A549 treated with DMSO at 1 μM for 4 hours (cell line): ENCODE data around the gene WWP2. TPM values are rescaled to one million over a fixed set of nuclear protein-coding genes. Genes with fewer than 3 reads are reported as not detected.

Source experiments
- total RNA-seq: library from RNA; stranded (reverse); fragments of 200-300 nt; extraction: Qiagen RNA extraction; gene quantifications from 5 replicates; pipeline ENCODE4 v1.2.3, GENCODE V29; 2022; ENCODE audit warnings: low read depth

WWP2 gene
- total RNA-seq: 21.8 to 23.5 TPM (median 22.8 TPM) in 5 replicates

DNA sequence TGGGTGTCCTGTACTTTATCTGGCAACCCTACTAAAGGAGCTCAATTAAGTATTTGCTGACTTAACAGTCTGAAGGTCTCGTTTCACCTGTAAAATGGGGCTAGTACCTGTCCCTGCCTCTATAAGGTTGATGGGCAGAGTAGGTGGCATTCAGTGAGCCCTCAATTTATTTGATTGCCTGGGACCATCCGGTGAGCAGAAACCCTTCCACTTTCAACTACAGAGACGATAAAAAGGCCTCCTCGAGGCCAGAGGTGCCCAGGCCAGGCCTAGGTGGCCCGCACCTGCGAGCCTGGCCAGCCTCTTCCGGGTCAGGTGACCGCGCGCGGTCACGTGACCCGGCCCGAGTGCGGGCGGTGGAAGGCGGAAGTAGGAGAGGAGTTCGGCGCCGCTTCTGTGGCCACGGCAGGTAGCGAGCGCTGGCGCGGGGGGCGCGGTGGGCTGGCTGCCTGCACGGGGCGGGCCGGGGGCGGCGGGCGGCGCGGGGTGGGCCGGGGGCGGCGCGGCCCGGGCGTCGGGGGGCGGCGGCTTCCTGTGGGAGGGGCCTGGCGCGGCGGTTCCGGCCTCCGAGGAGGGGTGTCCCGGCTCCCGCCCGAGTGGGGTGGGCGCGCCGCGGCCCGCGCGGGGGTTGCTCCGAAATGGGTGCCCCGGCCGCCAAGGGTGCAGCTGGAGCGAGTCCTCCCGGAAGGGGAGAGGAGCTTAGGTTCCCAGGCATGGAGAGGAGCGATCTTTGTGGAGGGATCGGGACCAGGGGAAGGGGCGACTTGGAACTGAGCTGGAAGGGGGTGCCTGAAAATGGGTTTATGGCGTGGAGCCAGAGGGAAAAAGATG, at the start of gene WWP2:
TSS of gene WWP2 (plus strand) at position 350 of the 831 bp plus-strand sequence. CDS start 24,679 bp downstream, outside the sequence.

DNA sequence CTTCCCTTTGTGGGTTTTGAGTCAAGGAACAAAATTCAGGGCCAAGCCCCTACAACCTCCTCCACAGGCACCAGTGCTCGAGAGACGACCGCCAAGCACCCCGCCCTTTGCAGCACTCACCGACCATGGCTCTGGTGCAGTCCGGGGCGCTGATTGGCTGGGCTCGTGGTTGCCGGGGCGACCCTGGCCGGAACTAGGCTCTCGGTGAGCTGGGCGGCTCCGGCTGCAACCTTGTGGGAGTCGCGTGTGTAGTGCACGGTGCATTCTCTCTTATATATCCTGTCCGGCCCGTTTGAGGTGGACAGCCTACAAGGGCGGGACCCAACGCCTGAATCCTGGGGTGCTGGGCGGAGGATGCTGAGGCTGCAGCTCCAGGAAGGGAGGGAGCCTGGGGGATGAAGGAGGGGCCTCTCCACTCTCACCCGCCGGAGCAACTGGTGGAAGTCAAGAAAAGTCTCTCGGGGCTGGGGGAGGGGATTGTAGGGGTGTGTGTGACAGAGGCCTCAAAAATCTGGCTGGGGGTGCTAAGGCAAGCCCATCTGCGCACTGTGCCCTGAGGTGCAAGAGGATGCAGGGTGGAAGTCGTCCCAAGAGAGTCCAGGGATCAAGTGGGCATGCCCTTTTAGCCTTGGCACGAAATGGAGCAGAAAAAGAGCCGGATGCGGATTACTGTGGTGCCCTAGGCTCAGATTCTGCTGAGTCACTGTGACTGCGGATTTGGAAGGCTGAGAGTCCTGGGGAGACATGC, 35.6 kb upstream of the WWP2 start, which contains the start of gene NQO1:
TSS of gene NQO1 (minus strand) at position 248 of the 748 bp plus-strand sequence. CDS start at position 127, 121 bp downstream.

DNA sequence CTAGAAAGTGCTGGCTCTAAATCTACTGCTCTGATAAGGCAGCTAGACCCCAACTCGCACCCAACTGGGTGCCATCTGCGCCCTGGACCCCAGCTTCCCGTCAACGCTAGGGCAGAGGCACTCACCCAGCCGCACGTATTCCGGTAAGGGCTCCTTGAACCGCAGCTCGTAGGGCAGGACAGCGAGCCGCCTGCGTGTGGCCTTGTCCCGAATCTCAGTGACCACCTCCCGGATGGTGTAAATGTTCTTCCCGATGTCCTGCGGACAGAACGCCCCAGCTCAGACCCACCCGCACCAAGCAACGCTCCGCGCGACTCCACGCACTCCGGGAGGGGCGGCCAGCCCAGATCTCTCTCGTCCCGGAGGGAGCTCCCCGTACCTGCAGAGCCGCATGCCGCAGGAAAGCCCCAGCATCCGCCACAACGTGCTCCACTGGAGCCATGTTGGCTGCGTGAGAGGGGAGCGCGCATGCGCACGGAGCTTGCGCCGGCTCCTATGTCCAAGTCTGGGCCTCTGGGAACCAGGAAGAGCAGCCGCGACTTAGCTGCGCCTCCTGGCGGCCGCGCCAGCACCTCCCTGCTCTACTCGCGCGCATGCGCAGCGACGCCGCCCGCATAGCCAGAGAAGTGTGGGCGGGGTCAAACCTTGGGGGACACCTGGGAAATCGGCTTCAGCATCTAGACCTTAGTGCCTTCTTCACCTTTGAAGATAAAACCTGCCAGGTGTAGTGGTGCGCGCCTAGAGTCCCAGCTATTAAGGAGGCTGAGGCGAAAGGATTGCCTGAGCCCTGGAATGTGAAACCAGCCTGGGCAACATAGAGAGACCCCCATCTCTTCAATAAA, 7.4 kb upstream of the WWP2 start, which contains the start of gene NOB1:
TSS of gene NOB1 (minus strand) at position 458 of the 842 bp plus-strand sequence. CDS start at position 442, 16 bp downstream.

DNA sequence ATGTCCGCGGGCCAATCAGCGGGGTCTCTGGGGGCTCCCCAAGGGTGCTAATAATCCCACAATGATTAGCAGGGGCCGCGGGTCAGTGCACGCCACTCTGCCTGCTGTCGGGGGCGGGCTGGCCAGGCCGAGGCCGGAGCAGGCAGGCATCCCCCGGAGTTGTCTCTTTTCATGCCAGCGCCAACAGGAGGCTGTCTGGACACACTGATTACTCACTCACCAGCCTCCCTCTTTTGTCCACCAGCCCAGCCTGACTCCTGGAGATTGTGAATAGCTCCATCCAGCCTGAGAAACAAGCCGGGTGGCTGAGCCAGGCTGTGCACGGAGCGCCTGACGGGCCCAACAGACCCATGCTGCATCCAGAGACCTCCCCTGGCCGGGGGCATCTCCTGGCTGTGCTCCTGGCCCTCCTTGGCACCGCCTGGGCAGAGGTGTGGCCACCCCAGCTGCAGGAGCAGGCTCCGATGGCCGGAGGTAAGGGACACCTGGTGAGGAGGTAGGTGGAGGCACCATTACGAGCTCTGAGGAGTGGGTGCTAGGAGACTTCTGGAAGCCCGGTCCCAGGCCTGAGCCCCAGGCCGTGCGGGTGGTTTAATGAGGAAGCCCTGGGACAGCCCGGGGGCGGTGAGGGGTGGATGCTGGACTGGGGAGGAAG, 189.0 kb downstream of the WWP2 start, which contains the start of gene CLEC18A:
TSS of gene CLEC18A (plus strand) at position 318 of the 655 bp plus-strand sequence. CDS start at position 351, 33 bp downstream.

Other genes starting within 250 kb of the WWP2 start
- 6.6 to 12.7 TPM (median 10.7 TPM) in 5 replicates for gene NFAT5, start 196.4 kb upstream of the WWP2 start, total RNA-seq
- 2,540 to 2,785 TPM (median 2,714 TPM) in 5 replicates for gene NQO1, start 35.8 kb upstream of the WWP2 start, total RNA-seq
- gene NOB1, start 7.4 kb upstream of the WWP2 start, total RNA-seq: 108 to 135 TPM (median 122 TPM) in 5 replicates
- 0.07 to 0.20 TPM (median 0.14 TPM) in 4 of 5 replicates, not detected in the other for gene CLEC18A, start 189.0 kb downstream of the WWP2 start, total RNA-seq